Measurements from ENCODE around the gene KDM2B. TPM values are rescaled to one million over a fixed set of nuclear protein-coding genes. Genes with fewer than 3 reads are reported as not detected.
A peak's percentile ranks its signal among the peaks of the same experiment; 100 is the strongest.

The KDM2B gene
- total and polyA plus RNA-seq, 2 donors (not counting 1 experiment from before 2014, with no cell fraction given), result 108 to 126 TPM

GRCh38 chr12:121535150-121536053 is 45.4 kb downstream of the KDM2B start:
- peak overlapping the region; percentile 81 for H3K9ac ChIP-seq (ENCODE audit: low read length)
- H3K4me1 ChIP-seq (ENCODE audit: control insufficient read depth in 2 of 2, insufficient read depth in 2 of 2, low read length in 2 of 2), result peaks cover 66 to 74% of the 10 kb centered on the region in 2 donors
- WGBS (ENCODE audit: insufficient coverage), result 28% methylated on average over 2 of the region's 13 CpGs
- H3K27me3 ChIP-seq (replicated peaks in 1 of 4; ENCODE audit: control extremely low read depth in 1 of 4, control insufficient read depth in 3 of 4, insufficient read depth in 4 of 4, low read length in 3 of 4), result no peaks in the 10 kb centered on the region
- no peaks in the 10 kb centered on the region for H3K27me3 Mint-ChIP-seq
- H4K20me1 ChIP-seq (ENCODE audit: control insufficient read depth, insufficient read depth, low read length, poor library complexity, severe bottlenecking), result no peaks in the 10 kb centered on the region
- peaks cover 71% of the 10 kb centered on the region for H3K4me1 Mint-ChIP-seq
- intact Hi-C loops (cut with micrococcal nuclease), result loop anchor here (1.0 to 5.0 kb wide), 6 partner anchors 21 to 257 kb away; partner anchors contain the start of gene RHOF
- H3K79me2 ChIP-seq (ENCODE audit: control insufficient read depth, insufficient read depth, low read length), result peaks cover 29% of the 10 kb centered on the region
- H3K36me3 ChIP-seq (replicated peaks in 1 of 2; ENCODE audit: control extremely low read depth in 1 of 2, control insufficient read depth in 1 of 2, extremely low read depth in 1 of 2, insufficient read depth in 2 of 2, low read length in 1 of 2), result peaks cover 0 to 28% of the 10 kb centered on the region in 2 experiments
- POLR2A ChIA-PET, result interaction anchor here (0.6 to 2.2 kb wide), 14 partner anchors 8 to 340 kb away, joined by 3 to 52 read pairs (median 5); partner anchors contain the start of genes KDM2B and RNF34
- H3K4me3 ChIP-seq (ENCODE audit: control extremely low read depth in 1 of 5, extremely low read depth in 1 of 5, insufficient read depth in 1 of 5, low read depth in 2 of 5, low read length in 4 of 5), result peak overlapping the region in 4 of 5 experiments; percentile 63 to 85 (median 70)
- CTCF ChIA-PET, result interaction anchor here (0.9 to 2.6 kb wide), 11 partner anchors 13 to 1039 kb away, joined by 3 to 13 read pairs (median 4); partner anchors contain the start of gene DYNLL1
- TF ChIP-seq CTCF (IDR thresholded peaks at IDR 0.05), result no peak
- ATAC-seq (ENCODE audit: low read depth) (no peak), DNase-seq (peak; percentile 50)
- no peaks in the 10 kb centered on the region for H3K9me3 ChIP-seq (ENCODE audit: control extremely low read depth in 1 of 3, control insufficient read depth in 2 of 3, insufficient read depth in 1 of 3, low read length in 2 of 3)
- H3K4me2 ChIP-seq (replicated peaks; ENCODE audit: low read depth, low read length, poor library complexity, severe bottlenecking), result peak overlapping the region; percentile 100
- no peak overlapping the region for H2AFZ ChIP-seq (ENCODE audit: insufficient read depth, low read depth, low read length, poor library complexity, severe bottlenecking)
- no peaks in the 10 kb centered on the region for H3K9me3 Mint-ChIP-seq (ENCODE audit: insufficient read depth)
- H3K4me3 Mint-ChIP-seq, result peak overlapping the region; percentile 94
- H3K27ac ChIP-seq (ENCODE audit: low read length in 2 of 2), result peak overlapping the region; percentile 92 to 97
- H3K27ac Mint-ChIP-seq, result peak overlapping the region; percentile 93
